Activated CD4-positive, alpha-beta T cell treated with anti-CD3 and anti-CD28 coated beads, Interleukin-2, amount 50 U/mL, for 24 hours (primary cell): ENCODE data around the gene OR52E4.

ENCODE experiments used
- DNase-seq, 2 donors: peaks; one replicate each; pipeline ENCODE4 v3.0.0-alpha.2; 2020; ENCODE audit warnings: low read depth in 1 of 2, low spot score in 1 of 2

OR52E4 gene

DNA sequence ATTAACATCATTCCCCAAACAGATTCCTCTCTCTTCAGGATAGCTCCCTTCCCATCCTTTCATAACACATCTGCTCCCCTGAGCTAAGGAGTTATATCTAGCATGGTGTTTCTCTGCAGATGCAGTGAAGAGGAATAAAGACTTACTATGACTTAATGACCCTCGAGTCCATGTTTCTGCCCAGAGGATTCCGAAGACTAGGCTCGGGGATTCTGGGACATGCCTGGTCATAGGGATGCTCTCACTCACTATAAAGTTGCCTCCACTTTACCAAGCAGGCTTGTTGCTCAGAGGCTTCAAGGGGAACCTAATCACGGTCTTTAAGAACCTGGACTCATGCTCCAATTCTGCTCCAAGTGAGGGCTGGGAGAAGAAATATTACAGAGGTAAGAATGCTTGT is at the start of gene OR52E4:
Gene OR52E4 (plus strand): TSS at position 301 of the 400 bp plus-strand sequence. CDS start 3,664 bp downstream, outside the sequence.
- DNase-seq, result no peak

DNA sequence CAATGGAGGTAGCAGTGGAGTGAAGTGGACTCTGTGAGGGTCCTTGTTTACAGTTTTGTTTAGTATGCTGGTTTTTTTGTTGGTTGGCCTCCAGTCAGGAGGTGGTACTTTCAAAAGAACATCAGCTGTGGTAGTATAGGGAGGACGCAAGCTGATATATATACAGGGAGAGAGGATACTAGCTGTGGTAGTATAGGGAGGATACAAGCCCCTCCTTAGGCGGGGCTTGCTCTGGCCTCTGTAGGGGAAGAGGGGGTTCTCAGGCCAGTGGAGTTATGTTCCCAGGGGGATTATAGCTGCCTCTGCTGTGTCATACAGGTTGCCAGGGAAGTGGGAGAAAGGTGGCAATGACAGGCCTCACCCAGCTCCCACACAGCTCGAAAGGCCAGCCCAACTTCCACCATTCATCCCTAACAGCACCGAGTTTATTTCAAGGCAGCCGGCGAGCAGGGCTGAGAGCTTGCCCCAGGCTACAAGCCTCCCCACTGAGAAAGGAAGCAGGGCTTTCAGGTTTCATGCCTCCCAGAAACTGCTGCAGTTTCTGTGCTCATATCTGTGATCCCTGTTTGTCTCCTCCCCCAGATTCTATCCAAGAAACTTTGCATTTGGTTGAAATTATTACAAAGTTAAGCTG is 49.1 kb upstream of the OR52E4 start:
- no peak for DNase-seq

DNA sequence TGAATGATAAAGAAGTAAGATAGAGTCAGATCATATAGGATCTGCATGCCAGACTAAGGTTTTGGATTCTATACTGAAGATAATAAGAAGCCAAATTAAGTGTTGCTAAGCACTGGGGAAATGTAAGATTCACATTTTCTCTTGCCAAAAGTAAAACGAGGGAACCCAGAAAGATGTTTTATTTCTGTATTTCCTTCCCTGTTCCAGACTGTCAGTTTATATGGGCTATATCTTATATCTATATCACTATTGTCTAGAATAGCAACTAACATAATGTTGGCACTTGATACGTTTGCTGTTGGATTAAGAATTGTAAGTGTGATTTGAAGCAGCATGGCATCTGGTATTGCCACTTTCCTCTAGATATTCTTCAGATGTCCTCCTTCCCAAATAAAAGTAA is 47.0 kb upstream of the OR52E4 start:
- DNase-seq, result no peak

DNA sequence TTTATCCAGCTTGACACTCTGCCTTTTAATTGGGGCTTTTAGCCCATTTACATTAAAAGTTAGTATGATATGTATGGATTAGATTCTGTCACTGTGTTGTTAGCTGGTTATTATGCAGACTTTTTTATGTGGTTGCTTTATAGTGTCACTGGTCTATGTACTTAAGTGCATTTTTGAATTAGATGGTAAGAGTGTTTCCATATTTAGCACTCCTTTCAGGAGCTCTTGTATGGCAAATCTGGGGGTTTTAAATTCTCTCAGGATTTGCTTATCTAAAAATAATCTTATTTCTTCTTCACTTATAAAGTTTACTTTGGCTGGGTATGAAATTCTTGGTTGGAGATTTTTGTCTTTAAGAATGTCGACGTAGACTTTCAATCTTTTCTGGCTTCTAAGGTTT is 42.7 kb upstream of the OR52E4 start:
- DNase-seq, result no peak

DNA sequence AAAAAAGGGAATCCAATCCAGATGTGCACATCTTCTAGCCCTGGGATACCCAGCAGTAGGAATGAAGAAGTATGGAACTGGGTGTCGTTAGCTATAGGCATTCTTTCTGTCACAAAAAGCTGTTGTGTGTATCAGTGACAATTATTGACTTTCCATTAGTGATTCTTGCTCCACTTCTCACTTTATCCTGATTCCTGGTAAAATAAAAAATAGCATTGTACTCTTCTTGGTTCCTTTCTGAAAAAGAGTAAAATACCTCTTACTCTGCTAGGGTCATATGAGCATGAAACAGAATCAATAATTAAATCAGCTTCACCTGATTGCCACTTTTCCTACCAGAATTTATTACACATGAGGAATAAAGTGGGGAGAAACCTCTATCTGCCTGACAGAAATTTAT is 38.6 kb upstream of the OR52E4 start, which contains the start of gene OR52E6:
Gene OR52E6 (minus strand): TSS at position 101 of the 400 bp plus-strand sequence. CDS start 0 bp downstream, at position 101.
- DNase-seq, result no peak

DNA sequence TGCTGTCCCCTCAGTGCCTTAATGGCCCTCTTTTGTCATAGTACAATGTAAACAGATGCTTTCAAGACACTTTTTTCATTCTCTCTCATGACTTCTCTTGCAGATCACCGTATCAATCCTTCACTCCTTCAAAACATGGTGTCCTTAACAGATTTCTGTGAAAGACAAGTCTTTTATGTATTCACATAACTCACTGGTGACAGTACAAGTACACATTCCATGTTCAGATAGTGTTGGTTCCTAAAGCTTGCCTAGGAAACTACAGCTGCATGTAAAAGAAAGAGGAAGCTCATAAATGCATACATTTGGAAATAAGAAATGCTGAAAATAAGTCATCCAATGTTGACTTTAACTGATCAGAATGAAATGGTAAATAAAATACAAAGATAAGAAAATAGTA is 33.7 kb upstream of the OR52E4 start:
- no peak for DNase-seq

DNA sequence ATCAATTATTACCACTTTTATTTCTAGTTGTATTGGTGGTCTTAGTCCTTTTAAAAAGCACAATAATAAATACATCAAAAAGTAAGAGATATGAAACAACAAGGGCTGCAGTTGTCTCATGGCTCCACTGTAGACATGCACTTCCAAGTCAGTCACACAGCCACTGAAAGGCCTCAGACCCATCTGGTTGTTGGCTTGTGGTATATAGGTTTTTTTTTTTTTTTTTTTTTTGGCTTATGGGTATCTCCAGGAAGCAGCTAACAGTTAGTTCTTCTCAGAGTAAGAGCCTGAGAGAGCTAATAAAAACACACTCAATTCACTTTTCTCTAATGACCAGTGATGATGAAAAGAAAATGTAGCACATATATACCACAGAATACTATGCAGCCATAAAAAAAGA is 32.7 kb upstream of the OR52E4 start:
- no peak for DNase-seq

DNA sequence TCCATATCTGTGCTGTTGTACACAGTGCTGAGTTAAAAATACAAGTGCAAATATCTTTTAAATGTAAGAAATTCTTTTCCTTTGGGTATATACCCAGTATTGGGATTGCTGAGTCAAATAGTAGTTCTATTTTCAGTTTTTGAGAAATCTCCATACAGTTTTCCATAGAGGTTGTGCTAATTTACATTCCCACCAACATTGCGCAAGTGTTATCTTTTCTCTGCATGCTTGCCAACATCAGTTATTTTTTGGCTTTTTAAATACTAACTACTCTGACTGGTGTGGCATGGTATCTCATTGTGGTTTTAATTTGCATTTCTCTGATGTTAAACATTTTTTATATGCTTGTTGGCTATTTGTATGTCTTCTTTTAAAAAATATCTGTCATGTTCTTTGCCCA is 29.4 kb upstream of the OR52E4 start:
- no peak for DNase-seq

DNA sequence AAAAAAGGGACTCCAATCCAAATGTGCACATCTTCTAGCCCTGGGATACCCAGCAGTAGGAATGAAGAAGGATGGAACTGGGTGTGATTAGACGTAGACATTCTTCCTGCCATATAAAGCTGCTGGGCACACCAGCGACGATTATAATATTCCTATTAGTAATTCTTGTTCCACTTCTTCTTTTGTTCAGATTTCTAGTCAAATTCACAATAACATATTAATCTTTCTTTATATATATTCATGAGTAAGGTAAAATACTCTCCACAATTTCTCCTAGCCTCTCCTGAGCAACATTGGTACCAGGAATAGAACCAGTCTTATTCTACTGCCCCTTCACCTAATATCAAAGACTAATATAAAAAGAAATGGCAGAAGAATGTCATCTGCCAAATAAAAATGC is 22.8 kb upstream of the OR52E4 start, which contains the start of gene OR52E8:
Gene OR52E8 (minus strand): TSS at position 101 of the 400 bp plus-strand sequence. CDS start 0 bp downstream, at position 101.
- DNase-seq, result no peak

DNA sequence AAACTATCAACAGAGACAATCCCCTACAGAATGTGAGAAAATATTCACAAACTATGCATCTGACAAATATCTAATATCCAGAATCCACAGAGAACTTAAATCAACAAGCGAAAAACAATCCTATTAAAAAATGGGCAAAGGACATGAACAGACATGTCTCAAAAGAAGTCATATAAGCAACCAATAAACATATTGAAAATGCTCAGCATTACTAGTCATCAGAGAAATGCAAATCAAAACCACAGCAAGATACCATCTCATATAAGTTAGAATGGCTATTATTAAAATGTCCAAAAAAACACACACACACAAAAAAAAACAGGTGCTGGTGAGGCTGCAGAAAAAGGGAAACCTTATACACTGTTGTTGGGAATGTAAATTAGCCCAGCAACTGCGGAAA is 14.6 kb upstream of the OR52E4 start:
- DNase-seq, result no peak

DNA sequence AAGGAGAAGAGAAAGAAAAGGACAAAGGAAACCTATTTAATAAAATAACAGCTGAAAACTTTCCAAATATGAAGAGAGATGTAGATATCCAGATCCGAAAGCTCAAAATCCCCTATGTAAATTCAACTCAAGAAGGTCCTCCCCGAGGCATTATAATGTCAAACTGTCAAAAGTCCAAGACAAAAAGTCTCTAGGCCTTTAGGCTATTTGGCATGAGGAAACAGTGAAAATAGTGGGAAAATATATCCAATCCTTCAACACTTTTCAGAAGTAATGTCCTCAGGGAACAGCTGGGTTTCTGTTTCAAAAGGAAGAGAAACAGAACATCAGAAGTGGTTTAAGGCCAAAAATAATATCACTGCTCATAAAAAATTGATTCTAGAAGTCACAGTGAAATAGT is 1.9 kb upstream of the OR52E4 start:
- DNase-seq, result no peak

DNA sequence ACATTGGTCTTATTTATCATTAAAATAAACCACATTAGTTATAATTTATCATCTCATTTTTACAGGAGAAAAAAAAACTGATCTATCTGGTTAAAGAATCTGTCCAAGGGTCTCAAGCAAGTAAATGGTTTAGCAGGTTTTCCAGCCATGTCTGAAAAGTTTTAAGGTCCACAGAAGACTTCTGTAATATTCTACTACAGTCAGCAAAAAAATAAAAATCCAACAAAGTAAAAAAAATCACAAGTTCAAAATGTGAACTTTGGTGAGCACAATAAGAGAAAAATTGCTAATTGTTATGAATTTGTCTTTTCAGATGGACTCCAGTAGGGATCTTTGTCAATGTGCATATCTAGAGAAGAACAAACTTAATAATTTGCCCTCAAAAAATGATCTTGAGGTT is 1.3 kb downstream of the OR52E4 start:
- no peak for DNase-seq

DNA sequence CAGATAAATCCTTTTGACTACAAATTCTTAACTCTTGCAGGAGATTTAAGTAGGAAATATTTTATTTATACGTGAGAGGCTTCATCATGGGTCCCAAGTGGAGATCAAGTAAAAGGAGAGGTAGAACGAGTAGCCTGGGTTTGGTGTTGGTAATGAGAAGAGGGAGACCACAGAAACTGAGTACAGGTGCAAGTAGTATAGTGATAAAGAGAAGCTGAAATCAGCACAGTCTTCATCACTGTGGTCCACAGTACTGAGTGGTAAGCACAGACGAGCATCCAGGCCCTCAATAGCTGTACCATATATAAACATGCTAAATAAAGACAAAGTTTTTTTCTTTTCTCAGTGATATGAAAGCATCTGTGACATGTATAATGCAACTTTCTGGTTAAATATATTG is 6.7 kb downstream of the OR52E4 start:
- DNase-seq, result no peak

DNA sequence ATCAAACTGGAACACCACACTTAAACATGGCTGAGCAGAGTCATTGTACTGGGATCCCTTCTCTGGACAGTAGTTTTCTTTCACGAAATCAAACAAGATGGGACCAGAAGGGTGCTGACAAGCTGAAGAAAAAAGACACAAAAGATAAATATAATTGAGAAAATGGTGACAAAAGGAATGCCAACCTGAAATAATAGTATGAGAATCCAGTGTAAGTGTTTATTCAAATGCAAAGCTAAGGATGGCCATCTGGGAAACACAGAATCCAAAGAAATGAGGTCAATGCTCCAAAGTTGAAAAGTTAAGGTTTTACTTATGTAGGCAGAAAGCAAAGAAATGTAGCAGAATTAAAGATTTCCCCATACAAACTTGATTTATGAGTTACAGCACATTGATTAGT is 7.2 kb downstream of the OR52E4 start:
- no peak for DNase-seq

DNA sequence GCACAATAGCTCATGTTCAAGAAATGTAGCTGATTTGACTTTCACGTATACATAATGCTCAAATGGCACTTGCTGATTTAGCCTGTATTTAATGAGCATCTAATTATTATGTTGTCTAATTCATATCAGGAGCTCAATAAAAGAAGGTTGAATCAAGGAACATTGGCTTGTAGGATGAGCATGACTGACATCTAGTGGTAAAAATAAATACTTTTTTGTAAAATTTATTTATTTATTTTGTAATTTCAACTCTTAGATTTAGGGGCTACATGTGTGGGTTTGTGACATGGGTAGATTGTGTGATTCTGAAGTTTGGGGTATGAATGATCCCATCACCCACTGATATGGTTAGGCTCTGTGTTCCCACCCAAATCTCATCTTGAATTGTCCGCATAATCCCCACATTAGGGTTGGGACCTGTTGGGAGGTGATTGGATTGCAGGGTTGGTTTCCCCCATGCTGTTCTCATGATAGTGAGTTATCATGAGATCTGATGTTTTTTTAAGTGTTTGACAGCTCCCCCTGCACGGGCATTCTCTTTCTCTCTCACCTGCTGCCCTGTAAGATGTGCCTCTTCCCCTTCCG is 10.9 kb downstream of the OR52E4 start:
- no peak for DNase-seq

DNA sequence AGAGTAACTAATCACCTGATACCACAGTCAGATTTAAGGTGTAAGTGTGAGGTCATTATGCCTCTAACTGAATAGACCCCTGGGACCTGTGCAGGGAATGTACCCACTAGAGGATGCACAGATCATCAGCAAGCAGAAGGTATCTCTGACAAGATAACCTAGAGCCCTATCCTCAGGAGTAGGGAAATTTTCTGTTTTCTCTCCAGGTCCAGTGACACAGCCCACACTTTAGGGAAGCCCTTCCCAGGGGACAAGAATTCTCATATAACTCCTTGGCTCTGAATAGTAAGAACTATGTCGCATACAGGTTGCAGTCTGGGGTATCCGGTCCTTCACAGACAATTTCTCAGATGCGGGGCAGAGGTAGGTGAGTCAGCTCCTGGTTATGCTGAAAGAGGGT is 12.5 kb downstream of the OR52E4 start, which contains the start of gene OR52E5:
Gene OR52E5 (plus strand): TSS at position 301 of the 400 bp plus-strand sequence. CDS start 7,569 bp downstream, outside the sequence.
- no peak for DNase-seq

DNA sequence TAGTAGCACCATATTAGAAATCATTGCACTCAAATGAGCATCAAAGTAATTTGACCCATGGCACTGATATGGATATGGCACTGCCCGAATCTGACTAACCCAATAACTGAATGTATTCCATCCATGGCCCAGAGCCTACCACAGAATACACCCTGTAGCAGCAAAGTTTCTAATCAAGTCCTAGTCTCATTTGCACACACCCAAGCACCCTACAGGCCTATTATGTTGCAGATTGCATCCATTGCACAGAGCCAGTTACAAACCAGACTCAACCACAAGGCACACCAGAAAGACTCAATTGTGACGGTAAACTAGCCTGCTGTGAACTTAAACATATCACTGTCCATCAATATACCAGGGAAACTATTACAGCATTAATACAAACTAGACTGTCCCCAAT is 19.1 kb downstream of the OR52E4 start:
- DNase-seq, result no peak

DNA sequence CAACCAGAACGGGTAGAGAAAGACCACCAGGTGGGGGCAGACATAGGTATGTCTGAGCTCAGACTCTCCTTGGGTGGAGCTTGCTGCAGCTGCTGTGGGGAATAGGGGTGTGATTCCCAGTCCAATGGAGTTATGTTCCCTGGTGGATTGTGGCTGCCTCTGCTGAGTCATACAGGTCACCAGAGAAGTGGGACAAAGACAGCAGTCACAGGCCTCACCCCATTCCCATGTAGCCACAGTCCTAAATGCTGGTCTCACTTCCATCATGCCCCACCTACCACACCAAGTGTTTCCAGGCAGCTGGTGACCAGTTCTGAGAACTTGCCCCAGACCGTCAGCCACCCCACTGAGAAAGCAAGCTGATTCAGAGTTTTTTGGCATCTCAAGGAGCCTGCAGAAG is 30.1 kb downstream of the OR52E4 start:
- no peak for DNase-seq

DNA sequence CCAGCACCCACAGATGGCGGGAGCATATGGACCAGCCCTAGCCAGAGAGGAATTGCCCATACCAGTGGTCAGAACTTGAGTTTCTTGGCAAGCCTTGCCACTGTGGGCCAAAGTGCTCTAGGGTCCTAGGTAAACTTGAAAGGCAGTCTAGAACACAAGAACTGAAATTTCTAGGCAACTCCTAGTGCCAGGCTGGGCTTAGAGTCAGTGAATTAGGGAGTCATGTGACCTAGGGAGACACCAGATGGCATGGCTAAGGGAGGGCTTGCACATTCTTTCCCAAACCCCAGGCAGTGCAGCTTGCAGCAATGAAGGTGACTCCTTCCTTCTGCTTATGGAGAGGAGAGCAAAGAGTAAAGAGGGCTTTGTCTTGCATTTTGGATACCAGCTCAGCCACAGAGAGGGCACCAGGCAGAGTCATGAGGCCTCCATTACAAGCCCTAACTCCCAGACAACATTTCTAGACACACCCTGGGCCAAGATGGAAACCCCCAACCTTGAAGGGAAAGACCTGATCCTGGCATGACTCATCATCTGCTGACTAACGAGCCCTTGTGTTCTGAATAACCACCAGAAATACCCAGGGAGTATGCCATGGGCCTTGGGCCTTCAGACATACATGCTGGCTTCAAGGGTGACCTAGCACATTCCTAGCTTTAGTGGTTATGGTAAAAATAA is 42.5 kb downstream of the OR52E4 start:
- no peak for DNase-seq

DNA sequence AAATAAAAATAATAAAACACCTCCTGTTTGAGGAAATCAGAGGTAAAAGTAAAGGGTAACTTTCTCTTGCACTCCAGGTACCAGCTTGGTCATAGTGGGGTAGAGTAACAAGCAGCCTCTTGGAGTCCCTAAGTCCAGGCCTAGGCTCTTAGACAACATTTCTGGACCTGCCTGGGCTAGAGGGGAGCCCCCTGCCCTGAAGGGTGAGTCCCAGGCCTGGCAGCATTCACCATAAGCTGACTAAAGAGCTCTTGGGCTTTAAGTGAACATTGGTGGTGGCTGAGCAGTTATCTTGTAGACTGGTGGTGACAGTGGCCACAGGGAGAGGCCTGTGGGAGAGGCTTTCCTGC is 43.0 kb downstream of the OR52E4 start:
- DNase-seq, result no peak

DNA sequence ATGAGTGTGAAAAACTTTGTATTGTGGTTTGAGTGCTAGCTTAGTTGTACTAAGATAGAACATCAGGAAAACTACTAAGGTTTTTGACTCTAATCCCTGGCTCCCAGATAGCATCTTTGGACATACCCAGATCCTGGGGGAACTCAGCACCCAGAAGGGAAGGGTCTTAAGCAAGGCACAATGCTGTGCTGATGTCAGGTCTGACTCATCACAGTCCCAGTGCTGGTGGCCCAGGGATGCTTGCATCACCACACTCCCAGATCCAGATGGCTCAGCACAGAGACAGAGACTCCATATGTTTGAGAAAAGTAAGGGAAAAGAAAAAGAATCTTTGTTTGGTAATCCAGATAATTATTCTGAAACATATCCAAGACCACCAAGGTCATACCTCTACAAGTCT is 43.4 kb downstream of the OR52E4 start:
- DNase-seq, result no peak

DNA sequence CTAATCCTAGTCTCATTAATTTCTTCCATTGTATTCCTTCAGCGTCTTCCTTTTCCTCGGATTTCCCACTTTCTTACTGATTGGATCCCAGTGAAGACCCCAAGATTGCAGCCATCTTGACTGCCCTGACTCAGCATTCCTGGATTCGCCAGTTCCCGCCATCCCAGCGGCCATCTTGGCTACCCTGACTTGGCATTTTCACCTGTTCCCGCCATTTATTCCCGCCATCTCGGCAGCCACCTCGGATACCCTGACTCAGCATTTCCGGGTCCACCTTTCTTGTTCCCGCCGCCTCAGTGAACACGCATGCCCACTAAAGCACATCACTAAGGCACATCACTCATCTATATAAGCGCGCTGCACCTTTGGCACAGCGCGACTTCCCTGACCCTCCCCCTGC is 47.8 kb downstream of the OR52E4 start:
- no peak for DNase-seq
